GM23248 (cell line): ENCODE results near the gene MYLK2. TPM values are rescaled to one million over a fixed set of nuclear protein-coding genes. Genes with fewer than 3 reads are reported as not detected.

Experiments used
- DNase-seq: peaks from one replicate; pipeline ENCODE4 v3.0.0-alpha.2; 2015
- H2AFZ ChIP-seq: fragments of 200-600 bp; sonication (generic); 2 replicates; pipeline ENCODE4 v1.6.1; 2016; ENCODE audit warnings: antibody characterized with exemption
- H3F3A ChIP-seq: fragments of 200-600 bp; sonication (generic); 2 replicates; pipeline ENCODE4 v1.6.1; 2016; ENCODE audit warnings: mild to moderate bottlenecking, antibody characterized with exemption, mixed run types; ENCODE audit not compliant: insufficient read depth
- H3K27ac ChIP-seq: fragments of 200-600 bp; sonication (generic); 2 replicates; pipeline ENCODE4 v1.5.1; 2016; ENCODE audit warnings: mild to moderate bottlenecking
- H3K27me3 ChIP-seq: fragments of 200-600 bp; sonication (generic); replicated peaks from 2 replicates; pipeline ENCODE4 v1.6.1; 2016; ENCODE audit warnings: mild to moderate bottlenecking; ENCODE audit not compliant: insufficient read depth
- H3K36me3 ChIP-seq: fragments of 200-600 bp; sonication (generic); 2 replicates; pipeline ENCODE4 v1.6.1; 2016; ENCODE audit warnings: low read depth, mild to moderate bottlenecking
- H3K4me1 ChIP-seq: fragments of 200-600 bp; sonication (generic); 2 replicates; pipeline ENCODE4 v1.6.1; 2016; ENCODE audit warnings: mild to moderate bottlenecking; ENCODE audit not compliant: insufficient read depth
- H3K4me2 ChIP-seq: fragments of 200-600 bp; sonication (generic); one replicate; pipeline ENCODE4 v1.6.1; 2016; ENCODE audit warnings: mild to moderate bottlenecking; ENCODE audit not compliant: unreplicated experiment
- H3K4me3 ChIP-seq: fragments of 200-600 bp; sonication (generic); 2 replicates; pipeline ENCODE4 v1.5.1; 2016; ENCODE audit warnings: mild to moderate bottlenecking
- H3K79me2 ChIP-seq: fragments of 200-600 bp; sonication (generic); 2 replicates; pipeline ENCODE4 v1.6.1; 2016; ENCODE audit warnings: mild to moderate bottlenecking; ENCODE audit not compliant: insufficient read depth
- H3K9ac ChIP-seq: fragments of 200-600 bp; sonication (generic); 2 replicates; pipeline ENCODE4 v1.6.1; 2016; ENCODE audit warnings: mild to moderate bottlenecking
- H3K9me2 ChIP-seq: fragments of 200-600 bp; sonication (generic); 2 replicates; pipeline ENCODE4 v1.6.1; 2016; ENCODE audit warnings: mixed run types, mild to moderate bottlenecking, moderate library complexity; ENCODE audit not compliant: insufficient read depth
- H3K9me3 ChIP-seq: fragments of 200-600 bp; sonication (generic); one replicate; pipeline ENCODE4 v1.6.1; 2017; ENCODE audit warnings: low read depth
- H4K20me1 ChIP-seq: fragments of 200-600 bp; sonication (generic); 2 replicates; pipeline ENCODE4 v1.6.0; 2016; ENCODE audit not compliant: insufficient read depth
- EZH2 ChIP-seq: fragments of 200-600 bp; sonication (generic); IDR thresholded peaks from 2 replicates; pipeline ENCODE4 v1.6.1; 2018; ENCODE audit warnings: antibody characterized with exemption, mild to moderate bottlenecking; ENCODE audit not compliant: insufficient read depth, poor library complexity, severe bottlenecking
- EZH2phosphoT487 ChIP-seq: fragments of 200-600 bp; sonication (generic); IDR thresholded peaks from 2 replicates; pipeline ENCODE4 v1.6.1; 2018; ENCODE audit warnings: antibody characterized with exemption, moderate library complexity, mild to moderate bottlenecking, low read depth; ENCODE audit not compliant: insufficient read depth
- WGBS, 2 experiments: methylation state at CpG; one replicate each; pipeline ENCODE4 v1.1.6; 2015 to 2017; ENCODE audit warnings: low lambda C conversion rate in 2 of 2, low coverage in 1 of 2; ENCODE audit errors: missing lambda C conversion rate in 2 of 2; 5-methylcytosine and 5-hydroxymethylcytosine counted together
- in situ Hi-C: fragments of 300-500 bp; cut with MboI; formaldehyde crosslinking; loops from 2 replicates; pipeline ENCODE4 v1.15.0; 2020
- polyA plus RNA-seq: library from polyadenylated mRNA; unstranded; fragments of >200 nt; fragmentation: Nextera tagmentation; extraction: Ambion mirVana; gene quantifications from 2 replicates; pipeline ENCODE4 v1.2.1, GENCODE V29; 2016
- total RNA-seq: library from RNA; depleted of rRNA; stranded (reverse); fragments of >200 nt; shearing (Covaris generic); gene quantifications from 2 replicates; pipeline ENCODE4 v1.2.3, GENCODE V29; 2014

Gene MYLK2
- total and polyA plus RNA-seq, 2 experiments from 2014 or later, result not detected

DNA sequence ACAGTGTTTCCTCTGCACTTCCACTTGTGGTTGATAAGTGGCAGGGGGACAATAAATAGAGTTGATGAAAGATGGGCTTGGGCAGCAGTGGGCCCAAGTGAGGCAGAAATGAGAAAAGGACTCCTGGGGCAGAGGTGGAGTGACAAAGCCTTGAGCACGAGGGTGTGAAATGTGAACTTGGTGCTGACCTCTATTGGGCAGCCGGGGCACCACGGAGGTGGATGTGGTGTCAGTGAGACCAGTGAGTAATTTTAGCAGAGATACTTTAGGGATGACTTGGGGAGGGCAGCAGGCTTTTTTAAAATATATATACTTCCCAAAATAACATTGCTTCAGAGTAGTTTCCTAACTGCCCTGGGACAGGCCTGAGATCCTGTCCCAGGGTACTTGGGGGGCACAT is 30.6 kb upstream of the MYLK2 start:
- peak; percentile 84 for DNase-seq
- peaks cover 25% of the 10 kb centered on the region for H3K4me1 ChIP-seq
- in situ Hi-C loops, result no loop called here
- peak overlapping the region; percentile 38 for H3K9ac ChIP-seq
- H3K27ac ChIP-seq, result peak overlapping the region; percentile 68
- no peaks in the 10 kb centered on the region for H3K9me3 ChIP-seq
- peaks cover 11% of the 10 kb centered on the region; the same call in 1 of the 2 replicates for H3K36me3 ChIP-seq
- H3K4me3 ChIP-seq, result no peak overlapping the region
- no peaks in the 10 kb centered on the region for H3K9me2 ChIP-seq
- H4K20me1 ChIP-seq, result no peaks in the 10 kb centered on the region
- H3K4me2 ChIP-seq, result peak overlapping the region; percentile 23
- 4 to 9% methylated on average over 3 of the region's 3 CpGs for WGBS, 2 experiments
- H2AFZ ChIP-seq, result peak overlapping the region; percentile 9; the same call in 1 of the 2 replicates
- H3K79me2 ChIP-seq, result no peaks in the 10 kb centered on the region; the same call in 1 of the 2 replicates
- no peaks in the 10 kb centered on the region for H3K27me3 ChIP-seq
- TF ChIP-seq EZH2 (no peak), EZH2phosphoT487 (no peak)
- H3F3A ChIP-seq, result peaks cover 15% of the 10 kb centered on the region

DNA sequence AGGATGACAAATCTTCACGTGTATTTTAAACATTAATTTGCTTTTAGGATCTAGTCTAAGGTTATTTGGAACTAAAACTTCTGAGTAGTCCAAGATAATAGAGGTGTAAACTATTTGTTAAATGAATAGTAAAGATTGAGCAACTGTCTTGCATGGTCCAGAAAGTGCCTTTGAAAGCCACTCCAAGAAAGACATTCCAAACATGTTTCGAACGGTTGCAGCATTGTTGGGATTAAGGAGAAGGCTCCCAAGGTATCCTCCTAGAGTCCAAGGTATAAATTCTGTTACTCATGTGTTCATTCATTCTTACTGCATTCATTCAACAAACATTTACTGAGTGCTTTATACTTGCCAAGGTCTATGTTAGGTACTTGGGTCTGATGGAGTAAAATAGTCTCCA is 28.8 kb upstream of the MYLK2 start:
- H3K4me1 ChIP-seq, result peaks cover 25% of the 10 kb centered on the region
- peak; percentile 14 for DNase-seq
- H3K79me2 ChIP-seq, result no peaks in the 10 kb centered on the region; the same call in 1 of the 2 replicates
- no peaks in the 10 kb centered on the region for H3K9me2 ChIP-seq
- WGBS, 2 experiments, result 81 to 87% methylated on average over 3 of the region's 3 CpGs
- TF ChIP-seq EZH2phosphoT487, result no peak
- no peak for TF ChIP-seq EZH2
- no peak overlapping the region for H3K27ac ChIP-seq
- H3K9ac ChIP-seq, result no peak overlapping the region
- no peaks in the 10 kb centered on the region for H3K27me3 ChIP-seq
- 0 out of 2 replicates have a peak, but pooled peaks cover 3% of the 10 kb centered on the region for H3K36me3 ChIP-seq
- no peak overlapping the region for H3K4me3 ChIP-seq
- no peaks in the 10 kb centered on the region for H3K9me3 ChIP-seq
- H3F3A ChIP-seq, result peaks cover 15% of the 10 kb centered on the region
- H2AFZ ChIP-seq, result no peak overlapping the region
- in situ Hi-C loops, result no loop called here
- H4K20me1 ChIP-seq, result no peaks in the 10 kb centered on the region
- no peak overlapping the region for H3K4me2 ChIP-seq

DNA sequence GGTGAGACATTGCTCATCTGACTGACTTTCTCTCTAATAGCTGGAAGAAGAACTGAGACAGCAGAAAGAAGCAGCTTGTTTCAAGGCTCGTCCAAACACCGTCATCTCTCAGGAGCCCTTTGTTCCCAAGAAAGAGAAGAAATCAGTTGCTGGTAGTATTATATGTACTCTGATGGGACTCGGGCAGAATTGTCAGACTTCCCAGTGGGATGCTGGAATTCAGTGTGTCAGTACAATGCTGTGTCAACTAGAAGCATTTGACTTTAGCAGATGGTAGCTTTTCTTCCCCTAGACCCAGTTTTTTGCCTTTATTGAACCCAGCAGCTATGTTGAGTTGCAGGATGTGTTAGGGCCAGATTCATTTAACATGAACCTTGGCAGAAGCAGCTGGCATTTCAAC is 21.8 kb upstream of the MYLK2 start:
- no peak overlapping the region for H3K4me2 ChIP-seq
- no peak overlapping the region for H3K9ac ChIP-seq
- no peaks in the 10 kb centered on the region for H3K9me3 ChIP-seq
- no peaks in the 10 kb centered on the region for H3K79me2 ChIP-seq
- in situ Hi-C loops, result no loop called here
- no peak for DNase-seq
- H3F3A ChIP-seq, result no peaks in the 10 kb centered on the region
- H3K27me3 ChIP-seq, result no peaks in the 10 kb centered on the region
- H3K36me3 ChIP-seq, result no peaks in the 10 kb centered on the region
- H3K4me3 ChIP-seq, result no peak overlapping the region
- H3K4me1 ChIP-seq, result no peaks in the 10 kb centered on the region
- no peak overlapping the region for H2AFZ ChIP-seq
- 93 to 98% methylated on average over 3 of the region's 3 CpGs for WGBS, 2 experiments
- H3K9me2 ChIP-seq, result no peaks in the 10 kb centered on the region
- H4K20me1 ChIP-seq, result no peaks in the 10 kb centered on the region
- H3K27ac ChIP-seq, result no peak overlapping the region
- TF ChIP-seq EZH2phosphoT487, result no peak
- TF ChIP-seq EZH2, result no peak

DNA sequence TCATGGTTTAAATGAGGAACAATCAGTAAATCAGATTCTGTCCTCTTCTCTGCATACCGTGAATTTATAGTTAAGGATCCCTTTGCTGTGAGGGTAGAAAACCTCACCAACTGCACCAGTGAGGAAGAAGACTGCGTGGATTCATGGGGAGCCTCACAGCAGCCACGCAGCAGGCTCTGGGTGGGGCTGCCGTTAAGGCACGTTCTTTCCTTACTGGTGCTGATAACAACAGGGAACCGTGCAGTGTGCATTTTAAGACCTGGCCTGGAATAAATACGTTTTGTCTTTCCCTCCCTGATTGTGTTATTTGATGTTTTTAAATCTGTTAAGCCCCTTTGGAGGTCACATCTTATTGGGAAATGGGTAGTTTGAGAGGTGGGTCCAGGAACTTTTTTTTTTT is 17.6 kb upstream of the MYLK2 start:
- no peaks in the 10 kb centered on the region for H3K4me1 ChIP-seq
- no peaks in the 10 kb centered on the region for H3K36me3 ChIP-seq
- TF ChIP-seq EZH2, result no peak
- TF ChIP-seq EZH2phosphoT487, result no peak
- no peak overlapping the region for H3K9ac ChIP-seq
- H3K4me3 ChIP-seq, result no peak overlapping the region
- H3K9me2 ChIP-seq, result no peaks in the 10 kb centered on the region
- H3K9me3 ChIP-seq, result no peaks in the 10 kb centered on the region
- H4K20me1 ChIP-seq, result no peaks in the 10 kb centered on the region
- H3K27ac ChIP-seq, result no peak overlapping the region
- DNase-seq, result no peak
- H3K79me2 ChIP-seq, result no peaks in the 10 kb centered on the region
- 97 to 99% methylated on average over 7 of the region's 7 CpGs for WGBS, 2 experiments
- H3F3A ChIP-seq, result no peaks in the 10 kb centered on the region; the same call in 1 of the 2 replicates
- H3K4me2 ChIP-seq, result no peak overlapping the region
- in situ Hi-C loops, result no loop called here
- H2AFZ ChIP-seq, result no peak overlapping the region
- H3K27me3 ChIP-seq, result no peaks in the 10 kb centered on the region
